IMR-90 (cell line): ENCODE data around the gene AGXT2. TPM values are rescaled to one million over a fixed set of nuclear protein-coding genes. Genes with fewer than 3 reads are reported as not detected.

Experiments
- ATAC-seq: fragments of 200-7000 bp; cut with Tn5 transposase; 2 replicates; pipeline ENCODE4 v1.9.1; 2020; ENCODE audit warnings: low read depth, mild to moderate bottlenecking, moderate library complexity
- BruUV-seq: library from RNA; stranded (reverse); fragments of 400-500 nt; replicated peaks from 2 replicates; lab custom pipeline; 2021; lab: Mats Ljungman, UMichigan
- CTCF ChIA-PET: fragments of 300-600 bp; formaldehyde crosslinking; extraction: SDS; loops from one replicate; lab custom pipeline; 2021; ENCODE audit warnings: antibody characterized with exemption; lab: Yijun Ruan, JAX
- POLR2A ChIA-PET: fragments of 300-600 bp; sonication (Branson Sonifier 250); formaldehyde crosslinking; loops from one replicate; lab custom pipeline; 2022; ENCODE audit warnings: antibody characterized with exemption; ENCODE audit not compliant: unreplicated experiment; lab: Charles Lee
- DNase-seq: peaks from one replicate; pipeline ENCODE4 v3.0.0; 2013
- H2AFZ ChIP-seq: replicated peaks from 2 replicates; pipeline ENCODE3; 2013; ENCODE audit warnings: low read length, mild to moderate bottlenecking; ENCODE audit not compliant: poor library complexity
- H2AK5ac ChIP-seq: 2 replicates; pipeline ENCODE4 v1.6.1; 2013; ENCODE audit warnings: low read depth, low read length, inconsistent platforms
- H2AK9ac ChIP-seq: replicated peaks from 2 replicates; pipeline ENCODE3; 2013; ENCODE audit warnings: mild to moderate bottlenecking, low read depth, low read length, moderate library complexity; ENCODE audit not compliant: poor library complexity
- H2BK120ac ChIP-seq: 2 replicates; pipeline ENCODE4 v1.6.1; 2013; ENCODE audit warnings: low read depth, low read length, inconsistent platforms
- H2BK15ac ChIP-seq: 3 replicates; pipeline ENCODE4 v1.6.1; 2013; ENCODE audit warnings: low read depth, low read length, inconsistent platforms
- H2BK20ac ChIP-seq: 2 replicates; pipeline ENCODE4 v1.6.1; 2013; ENCODE audit warnings: low read depth, mild to moderate bottlenecking, inconsistent platforms, low read length, moderate library complexity
- H2BK5ac ChIP-seq: 2 replicates; pipeline ENCODE4 v1.6.1; 2013; ENCODE audit warnings: mild to moderate bottlenecking, low read depth, low read length, inconsistent platforms; ENCODE audit not compliant: poor library complexity, severe bottlenecking
- H3K14ac ChIP-seq: replicated peaks from 2 replicates; pipeline ENCODE4 v1.6.1; 2013; ENCODE audit warnings: low read depth, low read length, inconsistent platforms
- H3K18ac ChIP-seq: 2 replicates; pipeline ENCODE4 v1.6.1; 2013; ENCODE audit warnings: low read depth, low read length, control low read depth
- H3K23ac ChIP-seq: 2 replicates; pipeline ENCODE4 v1.6.1; 2013; ENCODE audit warnings: low read depth, low read length, inconsistent platforms
- H3K27ac ChIP-seq: 2 replicates; pipeline ENCODE4 v1.5.1; 2013; ENCODE audit warnings: mild to moderate bottlenecking, control low read depth, low read length; ENCODE audit not compliant: insufficient read depth
- H3K27me3 ChIP-seq: 2 replicates; pipeline ENCODE4 v1.6.1; 2013; ENCODE audit warnings: low read length; ENCODE audit not compliant: control insufficient read depth, insufficient read depth
- H3K36me3 ChIP-seq: 2 replicates; pipeline ENCODE4 v1.6.1; 2013; ENCODE audit warnings: low read length, mixed read lengths; ENCODE audit not compliant: control insufficient read depth, insufficient read depth
- H3K4ac ChIP-seq: 2 replicates; pipeline ENCODE4 v1.6.1; 2013; ENCODE audit warnings: low read depth, low read length, inconsistent platforms
- H3K4me1 ChIP-seq: 2 replicates; pipeline ENCODE4 v1.6.1; 2013; ENCODE audit warnings: low read length, mixed read lengths; ENCODE audit not compliant: control insufficient read depth, insufficient read depth
- H3K4me2 ChIP-seq: 2 replicates; pipeline ENCODE4 v1.6.1; 2013; ENCODE audit warnings: low read depth, mild to moderate bottlenecking, control low read depth, low read length, moderate library complexity
- H3K4me3 ChIP-seq: 2 replicates; pipeline ENCODE4 v1.5.1; 2013; ENCODE audit warnings: low read depth, mild to moderate bottlenecking, control low read depth, low read length, moderate library complexity; ENCODE audit not compliant: insufficient read depth
- H3K56ac ChIP-seq: 2 replicates; pipeline ENCODE4 v1.6.1; 2013; ENCODE audit warnings: low read length, inconsistent platforms; ENCODE audit not compliant: insufficient read depth; ENCODE audit errors: extremely low read depth
- H3K79me1 ChIP-seq, 2 experiments: 2 replicates each; pipeline ENCODE4 v1.6.1; 2013; ENCODE audit warnings: low read length in 2 of 2, inconsistent platforms in 1 of 2, low read depth in 1 of 2
- H3K9ac ChIP-seq: 2 replicates; pipeline ENCODE4 v1.6.1; 2013; ENCODE audit warnings: low read depth, low read length, control low read depth
- H3K9me1 ChIP-seq: 2 replicates; pipeline ENCODE4 v1.6.1; 2013; ENCODE audit warnings: low read length, inconsistent platforms; ENCODE audit not compliant: insufficient read depth
- H3K9me3 ChIP-seq: 2 replicates; pipeline ENCODE4 v1.6.1; 2013; ENCODE audit warnings: low read length; ENCODE audit not compliant: control insufficient read depth, insufficient read depth
- H4K20me1 ChIP-seq: 2 replicates; pipeline ENCODE4 v1.6.1; 2013; ENCODE audit warnings: low read length, inconsistent platforms; ENCODE audit not compliant: insufficient read depth
- H4K5ac ChIP-seq: 2 replicates; pipeline ENCODE4 v1.6.1; 2013; ENCODE audit warnings: mild to moderate bottlenecking, low read depth, low read length, control low read depth
- H4K8ac ChIP-seq, 2 experiments: 2 replicates each; pipeline ENCODE4 v1.6.1; 2013; ENCODE audit warnings: low read depth in 2 of 2, low read length in 2 of 2, control low read depth in 1 of 2, inconsistent platforms in 1 of 2
- H4K91ac ChIP-seq: 2 replicates; pipeline ENCODE4 v1.6.1; 2013; ENCODE audit warnings: low read depth, low read length, inconsistent platforms; ENCODE audit not compliant: insufficient read depth
- CHD1 ChIP-seq: IDR thresholded peaks from 2 replicates; pipeline ENCODE4 v1.6.1; 2012; ENCODE audit warnings: low read depth, low read length, improper control_type of control experiment
- CTCF ChIP-seq: conservative IDR thresholded peaks from 2 replicates; pipeline ENCODE4 v1.5.1; 2012; ENCODE audit warnings: mild to moderate bottlenecking, low read depth, low read length, improper control_type of control experiment
- RCOR1 ChIP-seq: IDR thresholded peaks from 2 replicates; pipeline ENCODE4 v1.6.1; 2012; ENCODE audit warnings: mild to moderate bottlenecking, low read length, improper control_type of control experiment; ENCODE audit not compliant: insufficient replicate concordance
- RFX5 ChIP-seq: IDR thresholded peaks from 2 replicates; pipeline ENCODE4 v1.8.0; 2012; ENCODE audit warnings: low read depth, mild to moderate bottlenecking, low read length, moderate library complexity
- SMC3 ChIP-seq: fragments of 150-350 bp; IDR thresholded peaks from 2 replicates; pipeline ENCODE4 v1.6.1; 2016; ENCODE audit warnings: low read depth, mild to moderate bottlenecking, antibody characterized with exemption, low read length, moderate library complexity
- WGBS, 2 experiments: methylation state at CpG; one replicate each; pipeline versions ENCODE4 v1.1.5 to v1.1.7; 2013; ENCODE audit warnings: missing lambda C conversion rate in 2 of 2; ENCODE audit not compliant: insufficient read length in 1 of 2; ENCODE audit errors: extremely low coverage in 2 of 2; 5-methylcytosine and 5-hydroxymethylcytosine counted together
- dilution Hi-C: fragments of 300-500 bp; cut with HindIII; formaldehyde crosslinking; loops from one replicate; pipeline ENCODE4 v1.14.3; 2018; ENCODE audit warnings: low sequenced_read_pairs; ENCODE audit not compliant: unreplicated experiment
- in situ Hi-C: fragments of 300-500 bp; cut with MboI; formaldehyde crosslinking; loops from 3 replicates; pipeline ENCODE4 v1.14.3; 2019; ENCODE audit warnings: low sequenced_read_pairs, inconsistent platforms, mixed read lengths
- intact Hi-C: fragments of 100-400 bp; cut with micrococcal nuclease; formaldehyde crosslinking; loops from 2 replicates; pipeline ENCODE4 v1.10.0; 2022
- polyA plus RNA-seq, 3 experiments: library from polyadenylated mRNA; depleted of rRNA; stranded (reverse); fragments of >200 nt; gene quantifications; 2 replicates each; pipeline ENCODE4 v1.2.3, GENCODE V29; 2012; ENCODE audit warnings: low replicate concordance in 1 of 3
- total RNA-seq: library from RNA; depleted of rRNA; stranded (reverse); fragments of >200 nt; gene quantifications from 2 replicates; pipeline ENCODE4 v1.2.3, GENCODE V29; 2012

Gene AGXT2
- total and polyA plus RNA-seq, 2 of the 4 experiments (the other 2 are of a cell fraction): not detected

DNA sequence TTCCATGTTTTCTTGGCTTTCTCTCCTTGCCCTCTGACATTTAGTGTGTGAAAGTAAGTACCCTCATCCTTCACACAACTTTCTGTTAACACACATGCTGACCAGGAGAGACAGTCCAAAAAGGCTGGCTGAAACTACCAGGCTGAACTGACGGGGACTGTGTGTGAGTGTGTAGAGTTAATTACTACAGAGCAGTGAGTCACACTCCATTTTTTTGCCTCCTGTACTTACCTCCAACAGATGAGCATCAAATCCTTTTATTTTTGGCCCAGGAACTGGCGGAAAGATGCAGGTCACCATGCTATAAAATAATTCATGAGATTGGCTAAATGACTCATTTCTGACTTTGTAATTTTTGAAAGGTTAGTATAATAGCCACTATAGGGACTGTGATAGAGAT lies 20.2 kb upstream of the AGXT2 start:
- no peak overlapping the region for H2AFZ ChIP-seq
- no peak overlapping the region for H4K91ac ChIP-seq
- ATAC-seq: no peak
- peak; percentile 26 for DNase-seq
- H3K9me1 ChIP-seq: no peaks in the 10 kb centered on the region
- intact Hi-C loops (no loop called here), in situ Hi-C loops (no loop called here), dilution Hi-C loops (no loop called here)
- H3K14ac ChIP-seq: no peak overlapping the region
- H3K23ac ChIP-seq: no peak overlapping the region
- BruUV-seq: no TSS peak
- H3K4me1 ChIP-seq: no peaks in the 10 kb centered on the region
- H3K27me3 ChIP-seq: peaks cover 3% of the 10 kb centered on the region
- no peak overlapping the region for H3K4ac ChIP-seq
- H2AK5ac ChIP-seq: no peak overlapping the region
- H3K9ac ChIP-seq: no peak overlapping the region
- H3K4me3 ChIP-seq: no peak overlapping the region
- H3K36me3 ChIP-seq: no peaks in the 10 kb centered on the region
- no peak overlapping the region for H3K18ac ChIP-seq
- H3K79me1 ChIP-seq: no peaks in the 10 kb centered on the region
- no peak overlapping the region for H3K4me2 ChIP-seq
- H4K8ac ChIP-seq: no peak overlapping the region
- no CpG with 5 or more reads among the region's 2 CpGs for WGBS, 2 experiments
- no peak overlapping the region for H3K56ac ChIP-seq
- H2BK120ac ChIP-seq: no peak overlapping the region
- ChIA-PET POLR2A (no interaction called here), CTCF (no interaction called here)
- H2AK9ac ChIP-seq: no peak overlapping the region
- no peak overlapping the region for H4K5ac ChIP-seq
- no peak overlapping the region for H2BK5ac ChIP-seq
- H4K20me1 ChIP-seq: no peaks in the 10 kb centered on the region
- H2BK20ac ChIP-seq: no peak overlapping the region
- no peaks in the 10 kb centered on the region for H3K9me3 ChIP-seq
- H3K27ac ChIP-seq: no peak overlapping the region
- TF ChIP-seq RFX5: no peak
- TF ChIP-seq CTCF: no peak
- no peak for TF ChIP-seq RCOR1
- TF ChIP-seq CHD1: no peak
- TF ChIP-seq SMC3: no peak
- no peak overlapping the region for H2BK15ac ChIP-seq
